ENCODE results near the gene PDSS1. TPM values are rescaled to one million over a fixed set of nuclear protein-coding genes. Genes with fewer than 3 reads are reported as not detected.

PDSS1 gene
- total RNA-seq, 2 experiments from 2014 or later: 31.8 to 33.4 TPM

DNA sequence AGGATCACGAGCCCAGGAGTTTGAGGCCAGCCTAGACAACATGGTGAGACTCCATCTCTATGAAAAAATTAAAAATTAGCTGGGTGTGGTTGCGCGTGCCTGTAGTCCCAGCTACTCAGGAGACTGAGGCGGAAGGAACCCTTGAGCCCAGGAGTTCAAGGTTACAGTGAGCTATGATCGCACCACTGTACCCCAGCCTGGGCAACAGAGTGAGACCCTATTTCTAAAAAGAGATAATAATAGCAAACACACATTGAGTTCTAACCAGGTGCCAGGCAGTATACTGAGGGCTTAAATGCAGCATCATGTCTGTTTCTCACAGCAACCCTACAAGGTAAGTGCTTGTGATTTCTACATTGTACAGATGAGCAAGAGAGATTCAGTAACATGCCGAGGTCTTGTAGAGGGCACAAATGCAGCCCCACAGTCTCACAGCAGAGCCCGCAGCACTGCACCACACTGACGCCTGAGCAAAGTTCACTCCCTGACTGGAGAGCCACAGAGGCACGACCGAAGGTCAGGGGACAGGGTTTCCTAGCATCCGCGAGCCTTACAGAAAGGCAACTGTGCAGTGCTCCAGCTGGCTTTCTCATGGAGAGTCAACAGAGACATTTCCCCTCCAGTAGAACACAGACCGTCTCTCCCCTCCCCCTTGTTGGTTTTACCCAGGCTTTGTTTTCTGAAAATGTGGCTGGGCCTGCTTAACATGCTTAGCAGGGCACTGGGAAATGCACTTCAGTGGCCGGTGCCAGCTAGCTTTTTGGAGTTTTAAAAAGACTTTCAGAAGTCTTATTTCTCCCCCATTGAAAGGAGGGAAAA lies 36.5 kb downstream of the PDSS1 start:
- ChIA-PET POLR2A (no interaction called here), CTCF (interaction anchor here (0.9 to 1.6 kb wide), 2 partner anchors 8 to 127 kb away, joined by 3 to 8 read pairs; partner anchors contain the start of gene ABI1)

GRCh38 chr10:26735435-26735834 lies 37.9 kb downstream of the PDSS1 start:
- ChIA-PET POLR2A (no interaction called here), CTCF (interaction anchor here (1.6 kb wide), 1 partner anchor 9 kb away, joined by 8 read pairs; no protein-coding TSS in a partner anchor)

- ChIA-PET POLR2A (interaction anchor here (0.6 kb wide), 1 partner anchor 45 kb away, joined by 7 read pairs; no protein-coding TSS in a partner anchor), CTCF (no interaction called here)
Measured at GRCh38 chr10:26737730-26738129, 40.2 kb downstream of the PDSS1 start.

- ChIA-PET CTCF (interaction anchor here (1.7 kb wide), 1 partner anchor 12 kb away, joined by 4 read pairs; no protein-coding TSS in a partner anchor), POLR2A (no interaction called here)
Measured at GRCh38 chr10:26738301-26738911, 40.9 kb downstream of the PDSS1 start.

- POLR2A ChIA-PET: no interaction called here
- CTCF ChIA-PET: interaction anchor here (1.7 kb wide), 1 partner anchor 13 kb away, joined by 4 read pairs; no protein-coding TSS in a partner anchor
Measured at GRCh38 chr10:26739071-26739631, 41.6 kb downstream of the PDSS1 start.

- POLR2A ChIA-PET: no interaction called here
- CTCF ChIA-PET: no interaction called here
Measured at GRCh38 chr10:26741368-26741767, 43.9 kb downstream of the PDSS1 start.

DNA sequence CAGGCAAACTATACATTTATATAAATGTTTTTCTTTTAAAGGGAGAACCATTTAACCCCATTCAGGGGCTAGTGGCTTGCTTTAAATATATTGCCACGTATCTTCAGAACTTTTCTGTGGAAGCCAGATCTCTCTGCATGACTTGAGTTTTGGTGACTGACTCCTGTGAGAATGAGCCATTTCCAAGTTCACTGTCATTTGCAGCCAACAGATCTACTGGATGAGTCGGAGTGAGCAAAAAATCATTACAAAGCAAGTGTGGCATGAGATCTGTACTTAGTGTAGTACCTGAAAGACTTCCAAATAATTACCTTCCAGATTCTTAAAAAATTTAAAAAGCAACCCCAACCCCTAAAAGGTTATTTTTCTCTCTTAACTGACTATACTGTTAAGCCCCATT lies 45.6 kb downstream of the PDSS1 start:
- POLR2A ChIA-PET: no interaction called here
- CTCF ChIA-PET: no interaction called here

DNA sequence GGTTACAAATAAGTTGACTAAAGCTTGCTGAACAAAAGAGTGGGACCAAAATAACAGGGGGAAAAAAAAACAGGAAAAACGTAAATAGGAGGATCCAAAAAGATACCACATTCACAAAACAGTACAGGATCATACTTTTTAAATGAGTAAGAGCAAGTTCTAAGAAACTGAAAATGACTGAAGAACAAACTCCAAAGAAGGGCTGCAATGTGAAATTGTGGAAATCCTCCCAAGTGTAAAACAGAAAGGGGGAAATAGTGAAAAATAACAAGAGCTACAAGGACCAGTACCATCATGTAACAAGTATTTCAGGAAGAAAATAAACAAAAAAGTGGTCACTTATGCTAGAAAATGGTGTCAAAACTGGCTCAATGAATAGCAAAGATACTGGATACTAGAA lies 46.3 kb downstream of the PDSS1 start:
- CTCF ChIA-PET: no interaction called here
- POLR2A ChIA-PET: no interaction called here

DNA sequence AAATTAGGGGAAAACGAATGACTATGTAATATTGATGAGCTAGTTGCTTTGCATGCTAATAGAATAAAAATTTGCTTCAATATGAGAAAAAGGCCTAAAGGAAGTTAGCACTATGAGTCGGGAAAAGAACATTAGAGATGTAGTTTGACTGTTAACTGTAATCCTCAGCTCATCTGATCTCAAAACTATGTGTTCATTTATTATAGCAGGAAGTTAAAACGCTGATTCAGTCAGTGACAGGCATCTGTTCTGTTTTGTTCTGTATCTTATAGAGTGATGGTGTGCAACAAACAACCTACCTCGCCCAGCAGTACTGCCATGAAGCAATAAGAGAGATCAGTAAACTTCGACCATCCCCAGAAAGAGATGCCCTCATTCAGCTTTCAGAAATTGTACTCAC lies 48.6 kb downstream of the PDSS1 start:
- ChIA-PET CTCF (interaction anchor here (1.8 kb wide), 1 partner anchor 19 kb away, joined by 12 read pairs; no protein-coding TSS in a partner anchor), POLR2A (no interaction called here)

- ChIA-PET POLR2A (interaction anchor here (0.6 to 0.9 kb wide), 2 partner anchors 15 to 46 kb away, joined by 3 to 5 read pairs; no protein-coding TSS in a partner anchor), CTCF (interaction anchor here (1.0 kb wide), 1 partner anchor 101 kb away, joined by 6 read pairs; no protein-coding TSS in a partner anchor)
Measured at GRCh38 chr10:26755443-26755903, 58.0 kb downstream of the PDSS1 start.

- CTCF ChIA-PET: no interaction called here
- POLR2A ChIA-PET: interaction anchor here (0.5 kb wide), 1 partner anchor 99 kb away, joined by 4 read pairs; no protein-coding TSS in a partner anchor
Measured at GRCh38 chr10:26759008-26759407, 61.5 kb downstream of the PDSS1 start.

GRCh38 chr10:26765549-26765948 lies 68.0 kb downstream of the PDSS1 start:
- ChIA-PET POLR2A (no interaction called here), CTCF (no interaction called here)

DNA sequence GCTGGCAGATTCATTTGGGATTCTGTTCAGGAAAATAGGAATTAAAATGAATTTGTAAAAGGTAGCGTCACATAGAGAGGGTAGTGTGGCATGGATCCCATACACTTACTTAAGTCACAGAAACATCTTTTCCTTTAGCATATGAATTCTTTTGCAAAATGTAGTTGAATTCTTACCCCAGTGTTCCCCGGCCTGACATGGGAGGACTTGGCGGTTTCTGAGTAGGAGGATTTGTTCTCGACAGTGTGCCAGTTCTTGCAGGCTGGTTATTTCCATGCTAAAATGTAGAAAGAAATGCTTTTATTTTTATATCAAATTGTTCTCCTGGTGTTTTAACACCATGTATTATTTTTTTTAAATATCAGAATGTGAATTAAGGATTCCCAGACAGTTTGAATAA lies 72.6 kb downstream of the PDSS1 start:
- POLR2A ChIA-PET: no interaction called here
- CTCF ChIA-PET: no interaction called here

DNA sequence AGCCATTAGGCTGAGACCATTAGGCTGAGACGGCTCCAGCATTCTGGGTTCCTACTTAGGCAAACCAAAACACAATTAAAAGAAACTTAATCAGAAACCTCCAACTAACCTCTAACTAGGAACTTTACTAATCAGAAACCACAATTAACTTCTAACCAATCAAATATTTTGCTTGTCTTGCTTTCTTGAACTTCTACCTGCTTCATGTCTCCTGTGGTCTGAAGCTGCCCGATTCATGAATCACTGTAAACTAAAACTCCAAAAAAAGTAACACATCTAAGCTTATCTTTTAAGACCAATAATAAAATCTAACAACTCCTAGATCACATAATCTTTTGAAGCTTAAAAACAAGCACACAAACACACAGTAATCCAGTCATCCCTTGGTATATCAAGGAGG lies 76.1 kb downstream of the PDSS1 start:
- ChIA-PET CTCF (interaction anchor here (0.6 to 0.7 kb wide), 2 partner anchors 17 to 18 kb away, joined by 3 read pairs; no protein-coding TSS in a partner anchor), POLR2A (no interaction called here)

- POLR2A ChIA-PET: no interaction called here
- CTCF ChIA-PET: no interaction called here
Measured at GRCh38 chr10:26776258-26776657, 78.8 kb downstream of the PDSS1 start.

GRCh38 chr10:26777686-26778085 lies 80.2 kb downstream of the PDSS1 start:
- ChIA-PET CTCF (no interaction called here), POLR2A (no interaction called here)

- ChIA-PET CTCF (interaction anchor here (1.4 kb wide), 1 partner anchor 53 kb away, joined by 4 read pairs; no protein-coding TSS in a partner anchor), POLR2A (no interaction called here)
Measured at GRCh38 chr10:26779176-26779860, 81.8 kb downstream of the PDSS1 start.

DNA sequence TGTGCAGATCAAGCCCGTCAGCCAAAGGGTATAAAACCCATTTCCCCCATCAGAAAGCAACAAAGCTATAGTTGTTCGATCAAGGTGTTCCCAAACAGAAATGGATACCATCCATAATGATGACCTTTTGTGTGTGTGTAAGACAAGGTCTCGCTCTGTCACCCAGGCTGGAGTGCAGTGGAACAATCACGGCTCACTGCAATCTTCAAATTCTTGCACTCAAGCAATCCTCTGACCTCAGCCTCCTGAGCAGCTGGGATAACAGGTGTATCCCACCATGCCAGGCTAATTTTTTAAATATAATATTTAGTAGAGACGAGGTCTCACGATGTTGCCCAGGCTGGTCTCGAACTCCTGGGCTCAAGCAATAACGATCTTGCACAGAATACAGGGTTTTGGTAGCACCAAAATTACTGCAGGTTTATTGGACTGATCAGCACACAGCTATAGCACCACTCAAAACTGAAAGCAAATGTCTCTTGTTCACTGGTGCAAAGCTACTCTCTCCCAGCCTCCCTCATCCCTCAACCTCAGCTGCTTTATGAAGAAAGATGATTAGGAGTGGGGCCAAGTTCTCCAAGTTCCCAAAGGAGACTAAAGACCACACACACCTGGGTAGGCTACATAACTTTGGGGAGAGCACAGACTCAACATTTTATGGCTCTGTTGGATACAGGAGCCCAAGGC lies 82.7 kb downstream of the PDSS1 start:
- CTCF ChIA-PET: interaction anchor here (1.0 to 1.9 kb wide), 3 partner anchors 8 to 81 kb away, joined by 3 to 6 read pairs (median 4); partner anchors contain the start of gene ABI1
- POLR2A ChIA-PET: interaction anchor here (0.6 kb wide), 1 partner anchor 9 kb away, joined by 3 read pairs; no protein-coding TSS in a partner anchor

All from activated CD8-positive, alpha-beta memory T cell treated with anti-CD3 and anti-CD28 coated beads for 36 hours (primary cell).